Endodermal cell (in vitro differentiated cells): ENCODE data around the gene A3GALT2. TPM values are rescaled to one million over a fixed set of nuclear protein-coding genes. Genes with fewer than 3 reads are reported as not detected.

Experiments used
- DNase-seq: peaks from one replicate; pipeline ENCODE4 v3.0.0-alpha.2; 2017
- H3K27ac ChIP-seq: 2 replicates; pipeline ENCODE4 v1.5.1; 2013; ENCODE audit warnings: mild to moderate bottlenecking, low read depth, low read length, moderate library complexity
- H3K27me3 ChIP-seq: 2 replicates; pipeline ENCODE4 v1.6.1; 2013; ENCODE audit warnings: mild to moderate bottlenecking, low read length, moderate library complexity; ENCODE audit not compliant: insufficient read depth, control insufficient read depth, poor library complexity, severe bottlenecking
- H3K36me3 ChIP-seq: 2 replicates; pipeline ENCODE4 v1.7.0; 2013; ENCODE audit warnings: mild to moderate bottlenecking, low read length, moderate library complexity; ENCODE audit not compliant: control insufficient read depth, insufficient read depth
- H3K4me1 ChIP-seq: one replicate; pipeline ENCODE4 v1.7.0; 2013; ENCODE audit warnings: low read length; ENCODE audit not compliant: control insufficient read depth, insufficient read depth
- H3K4me3 ChIP-seq: 2 replicates; pipeline ENCODE4 v1.5.1; 2013; ENCODE audit warnings: mild to moderate bottlenecking, low read length, moderate library complexity
- H3K9ac ChIP-seq: 2 replicates; pipeline ENCODE4 v1.6.1; 2013; ENCODE audit warnings: mild to moderate bottlenecking, low read length, moderate library complexity; ENCODE audit not compliant: poor library complexity, severe bottlenecking; ENCODE audit errors: extremely low read depth
- H3K9me3 ChIP-seq: 2 replicates; pipeline ENCODE4 v1.6.1; 2013; ENCODE audit warnings: mild to moderate bottlenecking, low read length, moderate library complexity; ENCODE audit not compliant: control insufficient read depth
- H3K27ac Mint-ChIP-seq: 2 replicates; pipeline ENCODE4 v1.8.0; 2020; ENCODE audit warnings: mixed read lengths
- H3K27me3 Mint-ChIP-seq: 2 replicates; pipeline ENCODE4 v1.8.0; 2021; ENCODE audit warnings: mild to moderate bottlenecking, mixed read lengths; ENCODE audit not compliant: insufficient read depth
- H3K36me3 Mint-ChIP-seq: 2 replicates; pipeline ENCODE4 v1.8.0; 2020; ENCODE audit warnings: low read depth, mixed read lengths
- H3K4me1 Mint-ChIP-seq: 2 replicates; pipeline ENCODE4 v1.8.0; 2020; ENCODE audit warnings: mixed read lengths
- H3K4me3 Mint-ChIP-seq: 2 replicates; pipeline ENCODE4 v1.8.0; 2020; ENCODE audit warnings: mild to moderate bottlenecking, moderate library complexity, mixed read lengths
- H3K9me3 Mint-ChIP-seq: 2 replicates; pipeline ENCODE4 v1.8.0; 2020; ENCODE audit warnings: mild to moderate bottlenecking, mixed read lengths
- WGBS, 2 experiments: methylation state at CpG; one replicate each; pipeline versions ENCODE4 v1.1.5 to v1.1.7; 2013; ENCODE audit warnings: missing lambda C conversion rate in 2 of 2, mixed read lengths in 1 of 2; ENCODE audit not compliant: insufficient coverage in 1 of 2, insufficient read length in 1 of 2; 5-methylcytosine and 5-hydroxymethylcytosine counted together
- total RNA-seq, 2 donors: library from RNA; stranded (reverse); fragmentation: NEBNext Ultra II Directional in 1 of 2; extraction: Animal tissue kit (Norgen Biotek cat#: 25700) in 1 of 2; gene quantifications; 2 replicates in 1 of 2; 3 replicates in 1 of 2; pipeline ENCODE4 v1.2.1, GENCODE V29; 2021
- TF ChIP-seq, protein P1 (sequence below): fragments of 200-600 bp; sonication (generic); conservative IDR thresholded peaks from 2 replicates; pipeline ENCODE4 v1.5.0; 2021; ENCODE audit warnings: antibody characterized with exemption, mild to moderate bottlenecking

Gene A3GALT2
- total RNA-seq, 2 donors from 2014 or later = not detected

DNA sequence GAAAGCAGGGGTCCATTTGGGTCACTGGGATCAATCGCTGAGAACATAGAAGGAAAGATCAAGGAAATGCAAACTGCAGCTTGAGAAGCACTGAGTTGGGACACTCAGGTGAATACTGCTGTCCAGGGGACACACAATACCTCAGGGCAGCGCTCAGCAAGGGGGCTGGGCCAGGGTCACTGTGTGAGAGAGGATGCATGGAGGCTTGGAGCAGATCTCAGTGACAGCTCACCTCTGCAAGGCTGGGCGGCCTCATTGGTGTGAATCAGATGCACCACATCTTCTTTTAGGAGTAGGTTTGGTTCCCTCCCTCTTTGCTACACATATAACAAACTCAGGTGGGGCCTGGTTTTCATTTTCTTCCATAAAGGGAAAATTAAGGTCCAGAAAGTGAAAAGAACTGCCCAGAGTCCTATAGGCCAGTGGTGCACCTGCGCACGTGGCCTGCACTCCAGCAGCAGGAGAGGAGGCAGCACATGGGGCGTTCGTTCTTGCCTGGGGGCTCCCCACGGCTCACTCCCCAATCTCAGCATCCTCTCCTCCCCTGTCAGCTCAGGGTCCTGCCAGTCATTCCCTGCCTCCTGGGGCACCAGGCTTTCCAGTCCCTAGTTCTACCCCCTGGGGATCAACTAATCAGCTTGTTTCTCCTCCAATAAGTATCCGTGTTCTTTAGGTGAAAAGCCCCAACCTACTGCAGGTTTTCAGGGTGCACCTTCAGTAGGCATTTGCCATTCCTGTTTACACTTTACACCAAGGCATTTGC is 1.5 kb downstream of the A3GALT2 start:
- no peaks in the 10 kb centered on the region for H3K9me3 Mint-ChIP-seq
- no peak overlapping the region for H3K4me3 ChIP-seq
- DNase-seq = no peak
- peak overlapping the region; percentile 44 for H3K27ac ChIP-seq
- TF ChIP-seq, protein P1, sequence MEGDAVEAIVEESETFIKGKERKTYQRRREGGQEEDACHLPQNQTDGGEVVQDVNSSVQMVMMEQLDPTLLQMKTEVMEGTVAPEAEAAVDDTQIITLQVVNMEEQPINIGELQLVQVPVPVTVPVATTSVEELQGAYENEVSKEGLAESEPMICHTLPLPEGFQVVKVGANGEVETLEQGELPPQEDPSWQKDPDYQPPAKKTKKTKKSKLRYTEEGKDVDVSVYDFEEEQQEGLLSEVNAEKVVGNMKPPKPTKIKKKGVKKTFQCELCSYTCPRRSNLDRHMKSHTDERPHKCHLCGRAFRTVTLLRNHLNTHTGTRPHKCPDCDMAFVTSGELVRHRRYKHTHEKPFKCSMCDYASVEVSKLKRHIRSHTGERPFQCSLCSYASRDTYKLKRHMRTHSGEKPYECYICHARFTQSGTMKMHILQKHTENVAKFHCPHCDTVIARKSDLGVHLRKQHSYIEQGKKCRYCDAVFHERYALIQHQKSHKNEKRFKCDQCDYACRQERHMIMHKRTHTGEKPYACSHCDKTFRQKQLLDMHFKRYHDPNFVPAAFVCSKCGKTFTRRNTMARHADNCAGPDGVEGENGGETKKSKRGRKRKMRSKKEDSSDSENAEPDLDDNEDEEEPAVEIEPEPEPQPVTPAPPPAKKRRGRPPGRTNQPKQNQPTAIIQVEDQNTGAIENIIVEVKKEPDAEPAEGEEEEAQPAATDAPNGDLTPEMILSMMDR = no peak
- 91 to 94% methylated on average over 6 to 9 of the region's 9 CpGs for WGBS, 2 experiments
- H3K36me3 Mint-ChIP-seq = peaks cover 13% of the 10 kb centered on the region
- H3K4me1 ChIP-seq = no peaks in the 10 kb centered on the region
- peaks cover 13% of the 10 kb centered on the region for H3K36me3 ChIP-seq
- no peak overlapping the region for H3K27ac Mint-ChIP-seq
- H3K4me1 Mint-ChIP-seq = no peaks in the 10 kb centered on the region
- no peak overlapping the region for H3K9ac ChIP-seq
- no peaks in the 10 kb centered on the region for H3K9me3 ChIP-seq
- H3K27me3 Mint-ChIP-seq = peaks cover 39% of the 10 kb centered on the region
- no peak overlapping the region for H3K4me3 Mint-ChIP-seq
- H3K27me3 ChIP-seq = no peaks in the 10 kb centered on the region

- Mint-ChIP-seq H3K4me3 (no peak overlapping the region), H3K36me3 (peaks cover 4% of the 10 kb centered on the region), H3K9me3 (no peaks in the 10 kb centered on the region), H3K4me1 (no peaks in the 10 kb centered on the region), H3K27ac (no peak overlapping the region), H3K27me3 (peaks cover 42% of the 10 kb centered on the region)
- TF ChIP-seq, protein P1 = no peak
- Histone ChIP-seq H3K4me3 (no peak overlapping the region), H3K36me3 (peaks cover 3% of the 10 kb centered on the region), H3K9ac (no peak overlapping the region), H3K4me1 (no peaks in the 10 kb centered on the region), H3K27ac (no peak overlapping the region), H3K27me3 (no peaks in the 10 kb centered on the region), H3K9me3 (no peaks in the 10 kb centered on the region)
- WGBS, 2 experiments = 71 to 72% methylated on average over 6 of the region's 6 CpGs
- DNase-seq = no peak
These were observed 3.0 kb downstream of the A3GALT2 start for GRCh38 chr1:33317946-33318345.

- Mint-ChIP-seq H3K4me3 (no peak overlapping the region), H3K27ac (no peak overlapping the region), H3K27me3 (peaks cover 45% of the 10 kb centered on the region), H3K9me3 (no peaks in the 10 kb centered on the region), H3K36me3 (no peaks in the 10 kb centered on the region), H3K4me1 (no peaks in the 10 kb centered on the region)
- Histone ChIP-seq H3K27ac (no peak overlapping the region), H3K9ac (no peak overlapping the region), H3K27me3 (no peaks in the 10 kb centered on the region), H3K4me3 (no peak overlapping the region), H3K4me1 (no peaks in the 10 kb centered on the region), H3K36me3 (no peaks in the 10 kb centered on the region), H3K9me3 (no peaks in the 10 kb centered on the region)
- WGBS, 2 experiments = 83 to 91% methylated on average over 1 of the region's 1 CpG
- no peak for DNase-seq
- TF ChIP-seq, protein P1 = no peak
These were observed 3.5 kb downstream of the A3GALT2 start for GRCh38 chr1:33317354-33317753.
